GM12878 (cell line): ENCODE data around the gene PPP4C. TPM values are rescaled to one million over a fixed set of nuclear protein-coding genes. Genes with fewer than 3 reads are reported as not detected.
A peak's percentile ranks its signal among the peaks of the same experiment; 100 is the strongest.

Source experiments
- ATAC-seq: fragments of 200-7000 bp; cut with Tn5 transposase; 3 replicates; pipeline ENCODE4 v1.9.1; 2020; ENCODE audit warnings: mild to moderate bottlenecking, moderate library complexity
- BruUV-seq: library from RNA; stranded (reverse); fragments of 400-500 nt; replicated peaks from 2 replicates; lab custom pipeline; 2021; lab: Mats Ljungman, UMichigan
- CTCF ChIA-PET: fragments of 300-600 bp; sonication (Branson Sonifier 250); formaldehyde crosslinking; extraction: SDS; loops from one replicate; lab custom pipeline; 2021; ENCODE audit warnings: inconsistent platforms; lab: Yijun Ruan, JAX
- POLR2A ChIA-PET: fragments of 350-600 bp; formaldehyde crosslinking; extraction: SDS; loops from one replicate; lab custom pipeline; 2021; ENCODE audit warnings: inconsistent platforms; lab: Charles Lee
- RAD21 ChIA-PET: fragments of 300-600 bp; sonication (Branson Sonifier 250); formaldehyde crosslinking; loops from one replicate; lab custom pipeline; 2023; ENCODE audit warnings: antibody characterized with exemption; ENCODE audit not compliant: unreplicated experiment; lab: Charles Lee
- SMC1A ChIA-PET: fragments of 300-600 bp; sonication (Branson Sonifier 250); formaldehyde crosslinking; loops from one replicate; lab custom pipeline; 2023; ENCODE audit not compliant: unreplicated experiment, uncharacterized antibody; lab: Charles Lee
- DNase-seq: peaks from one replicate; pipeline ENCODE4 v3.0.0-alpha.2; 2011; ENCODE audit warnings: low read depth, low spot score
- FAIRE-seq: peaks from 3 replicates; lab custom pipeline; 2011; peaks lifted over from hg19 to GRCh38; lab: Jason Lieb, UNC
- H2AFZ ChIP-seq: 2 replicates; pipeline ENCODE4 v1.6.0; 2011; ENCODE audit warnings: low read depth, low read length, control low read depth; ENCODE audit not compliant: control insufficient read depth
- H3K27ac ChIP-seq: 2 replicates; pipeline ENCODE4 v1.5.1; 2011; ENCODE audit warnings: control low read depth; ENCODE audit not compliant: control insufficient read depth, insufficient read depth
- H3K27me3 ChIP-seq, 2 experiments: replicated peaks in 1 of 2; 2 replicates each; pipeline versions ENCODE4 v1.6.0 to v1.6.1; 2011; ENCODE audit warnings: low read length in 1 of 2; ENCODE audit not compliant: control insufficient read depth in 2 of 2, insufficient read depth in 2 of 2
- H3K36me3 ChIP-seq, 2 experiments: 2 replicates each; pipeline ENCODE4 v1.5.1; 2011; ENCODE audit warnings: low read length in 1 of 2; ENCODE audit not compliant: control insufficient read depth in 2 of 2, insufficient read depth in 2 of 2
- H3K4me1 ChIP-seq: 2 replicates; pipeline ENCODE4 v1.6.1; 2011; ENCODE audit warnings: mild to moderate bottlenecking, low read length, moderate library complexity, mixed read lengths; ENCODE audit not compliant: control insufficient read depth, insufficient read depth
- H3K4me2 ChIP-seq: 2 replicates; pipeline ENCODE4 v1.6.0; 2011; ENCODE audit warnings: control low read depth; ENCODE audit not compliant: control insufficient read depth, insufficient read depth
- H3K4me3 ChIP-seq: fragments of 200-600 bp; sonication (generic); 2 replicates; pipeline ENCODE4 v1.5.1; 2016
- H3K79me2 ChIP-seq: 2 replicates; pipeline ENCODE4 v1.6.0; 2011; ENCODE audit warnings: low read length; ENCODE audit not compliant: control insufficient read depth, insufficient read depth
- H3K9ac ChIP-seq: 2 replicates; pipeline ENCODE4 v1.8.0; 2011; ENCODE audit warnings: low read length, control low read depth, mixed read lengths; ENCODE audit not compliant: control insufficient read depth, insufficient read depth
- H3K9me3 ChIP-seq: replicated peaks from 3 replicates; pipeline ENCODE4 v1.5.1; 2011; ENCODE audit warnings: mild to moderate bottlenecking, low read length; ENCODE audit not compliant: control insufficient read depth, insufficient read depth
- H4K20me1 ChIP-seq: 2 replicates; pipeline ENCODE4 v1.6.0; 2011; ENCODE audit not compliant: control insufficient read depth, insufficient read depth
- CREM ChIP-seq: IDR thresholded peaks from 2 replicates; pipeline ENCODE4 v1.6.1; 2014; ENCODE audit warnings: antibody characterized with exemption, low read depth
- GATAD2B ChIP-seq: fragments of 450-650 bp; conservative IDR thresholded peaks from 2 replicates; pipeline ENCODE4 v1.6.1; 2017; ENCODE audit warnings: low read depth, mild to moderate bottlenecking, moderate library complexity
- HDAC6 ChIP-seq: fragments of 200-600 bp; sonication (generic); IDR thresholded peaks from one replicate; pipeline ENCODE4 v1.8.0; 2017; ENCODE audit warnings: antibody characterized with exemption; ENCODE audit not compliant: unreplicated experiment
- SMARCA5 ChIP-seq: fragments of 450-650 bp; IDR thresholded peaks from 2 replicates; pipeline ENCODE4 v1.6.1; 2017; ENCODE audit warnings: mild to moderate bottlenecking
- TBL1XR1 ChIP-seq: IDR thresholded peaks from 2 replicates; pipeline ENCODE4 v1.6.1; 2012; ENCODE audit warnings: low read depth, low read length, improper control_type of control experiment
- USF2 ChIP-seq: IDR thresholded peaks from 2 replicates; pipeline ENCODE4 v1.6.1; 2011; ENCODE audit warnings: low read depth, low read length, improper control_type of control experiment, borderline replicate concordance
- ZNF24 ChIP-seq: fragments of 450-650 bp; IDR thresholded peaks from 2 replicates; pipeline ENCODE4 v1.6.1; 2017; ENCODE audit warnings: antibody characterized with exemption, mild to moderate bottlenecking
- WGBS: methylation state at CpG from one replicate; pipeline ENCODE4 v1.1.6; 2016; ENCODE audit warnings: low lambda C conversion rate; ENCODE audit not compliant: insufficient replicate concordance, insufficient coverage; ENCODE audit errors: missing lambda C conversion rate; 5-methylcytosine and 5-hydroxymethylcytosine counted together
- in situ Hi-C: fragments of 300-500 bp; cut with MboI; formaldehyde crosslinking; loops from 9 replicates; pipeline ENCODE4 v1.14.3; 2018; ENCODE audit warnings: mixed read lengths
- intact Hi-C: fragments of 100-400 bp; cut with micrococcal nuclease; formaldehyde crosslinking; loops from one replicate; pipeline ENCODE4 v1.14.2; 2022; ENCODE audit not compliant: unreplicated experiment
- polyA plus RNA-seq, 11 experiments: library from polyadenylated mRNA; depleted of rRNA in 4 of 11; unstranded in 6 of 11; stranded (reverse) in 5 of 11; fragments of >200 nt; fragmentation: Nextera tagmentation in 4 of 11; fragmentation: Illumina TruSeq in 1 of 11; extraction: Ambion mirVana in 4 of 11; extraction: Trizol in 1 of 11; gene quantifications; 1 replicate in 1 of 11; 2 replicates in 10 of 11; pipeline versions ENCODE4 v1.2.1 to v1.2.3, GENCODE V29; 2011 to 2016; ENCODE audit warnings: inconsistent platforms in 2 of 11, missing spikeins in 2 of 11, low read depth in 1 of 11
- total RNA-seq, 4 experiments: library from RNA; depleted of rRNA in 3 of 4; stranded (reverse); fragments of >200 nt in 3 of 4; fragmentation: Illumina TruSeq in 1 of 4; extraction: Trizol in 1 of 4; gene quantifications; 2 replicates each; pipeline versions ENCODE4 v1.2.1 to v1.2.3, GENCODE V29; 2013 to 2021

Gene PPP4C
- total and polyA plus RNA-seq, 10 of the 15 experiments (the other 5 are each of a cell fraction or from before 2014, with no cell fraction given), result 2.7 to 240 (median 124) TPM

GRCh38 chr16:30060836-30061554, 14.8 kb upstream of the PPP4C start:
- no peak overlapping the region for H3K9ac ChIP-seq
- CTCF ChIA-PET, result interaction anchor here (0.7 to 8.5 kb wide), 2 partner anchors 28 to 31 kb away, joined by 3 to 77 read pairs; partner anchors contain the start of gene TBX6

GRCh38 chr16:30063278-30063892, 12.4 kb upstream of the PPP4C start:
- Histone ChIP-seq H3K4me2 (peak overlapping the region; percentile 81), H3K4me1 (peaks cover 20% of the 10 kb centered on the region), H3K27me3 (no peaks in the 10 kb centered on the region), H3K79me2 (peaks cover 48% of the 10 kb centered on the region)
- ATAC-seq, result no peak
- RAD21 ChIA-PET, result interaction anchor here (0.8 to 3.7 kb wide), 3 partner anchors 29 to 120 kb away, joined by 3 to 42 read pairs (median 4); partner anchors contain the start of genes CORO1A and TBX6
- CTCF ChIA-PET, result interaction anchor here (0.7 to 8.5 kb wide), 6 partner anchors 9 to 398 kb away, joined by 3 to 77 read pairs (median 4); partner anchors contain the start of gene TBX6
- POLR2A ChIA-PET, result interaction anchor here (0.7 to 4.3 kb wide), 5 partner anchors 10 to 136 kb away, joined by 3 to 16 read pairs (median 4); partner anchors contain the start of gene PPP4C
- BruUV-seq, result no TSS peak
- TF ChIP-seq CREM (no peak), SMARCA5 (0 out of 2 replicates have a peak, but pooled peaks have one; percentile 16), ZNF24 (peak; percentile 87), TBL1XR1 (no peak), GATAD2B (0 out of 2 replicates have a peak, but pooled peaks have one; percentile 14), USF2 (no peak)
- TF ChIP-seq, all 136 proteins: peak for 3
- DNase-seq (no peak), FAIRE-seq (no peak)
- Histone ChIP-seq H4K20me1 (peaks cover 13% of the 10 kb centered on the region), H2AFZ (peak overlapping the region; percentile 35), H3K9me3 (no peaks in the 10 kb centered on the region), H3K9ac (peak overlapping the region; percentile 93), H3K4me3 (peak overlapping the region; percentile 94), H3K27ac (peak overlapping the region; percentile 94), H3K36me3 (peaks cover 12 to 14% of the 10 kb centered on the region in 2 experiments)
- in situ Hi-C loops, result no loop called here
- SMC1A ChIA-PET, result interaction anchor here (0.6 to 1.2 kb wide), 5 partner anchors 13 to 414 kb away, joined by 3 to 9 read pairs (median 3); partner anchors contain the start of gene TBX6
- whole genome bisulfite sequencing, result 47% methylated on average over 12 of the region's 12 CpGs
- intact Hi-C loops, result no loop called here

More at GRCh38 chr16:30060836-30061554, 14.8 kb upstream of the PPP4C start:
- Histone ChIP-seq H3K36me3 (no peaks in the 10 kb centered on the region), H4K20me1 (no peaks in the 10 kb centered on the region), H3K4me1 (peaks cover 8% of the 10 kb centered on the region), H3K4me2 (no peak overlapping the region), H3K27ac (no peak overlapping the region), H3K27me3 (no peaks in the 10 kb centered on the region), H2AFZ (no peak overlapping the region), H3K9me3 (no peaks in the 10 kb centered on the region), H3K4me3 (no peak overlapping the region), H3K79me2 (peaks cover 26% of the 10 kb centered on the region)
- no peak for TF ChIP-seq HDAC6
- in situ Hi-C loops, result no loop called here
- intact Hi-C loops, result no loop called here
- SMC1A ChIA-PET, result no interaction called here
- ATAC-seq (no peak), FAIRE-seq (no peak), DNase-seq (no peak)
- BruUV-seq, result no TSS peak
- POLR2A ChIA-PET, result interaction anchor here (0.6 to 0.7 kb wide), 4 partner anchors 68 to 1133 kb away, joined by 3 to 8 read pairs (median 4); no protein-coding TSS in a partner anchor
- RAD21 ChIA-PET, result no interaction called here
- 57% methylated on average over 2 of the region's 2 CpGs for WGBS
